HepG2 (cell line): ENCODE results near the gene KCNAB1. TPM values are rescaled to one million over a fixed set of nuclear protein-coding genes. Genes with fewer than 3 reads are reported as not detected.

Source experiments
- ATAC-seq: fragments of 200-7000 bp; cut with Tn5 transposase; 3 replicates; pipeline ENCODE4 v1.9.1; 2020; ENCODE audit warnings: mild to moderate bottlenecking, moderate library complexity
- BruUV-seq: library from RNA; stranded (reverse); fragments of 400-500 nt; replicated peaks from 2 replicates; lab custom pipeline; 2021; lab: Mats Ljungman, UMichigan
- CTCF ChIA-PET: fragments of 300-600 bp; formaldehyde crosslinking; extraction: SDS; loops from one replicate; lab custom pipeline; 2021; ENCODE audit warnings: low total read pairs, inconsistent platforms, low intra/inter-chr PET ratio; lab: Yijun Ruan, JAX
- POLR2A ChIA-PET: fragments of 350-600 bp; sonication (Branson Sonifier 250); formaldehyde crosslinking; loops from one replicate; lab custom pipeline; 2020; ENCODE audit warnings: antibody characterized with exemption, inconsistent platforms; lab: Yijun Ruan, JAX
- DNase-seq: peaks from one replicate; pipeline ENCODE4 v3.0.0-alpha.2; 2015; ENCODE audit warnings: low spot score
- FAIRE-seq: peaks from 3 replicates; lab custom pipeline; 2011; peaks lifted over from hg19 to GRCh38; lab: Jason Lieb, UNC
- H2AFZ ChIP-seq: one replicate; pipeline ENCODE4 v1.6.1; 2011; ENCODE audit warnings: low read length, inconsistent platforms
- H3K27ac ChIP-seq: fragments of 300-600 bp; 3 replicates; pipeline ENCODE4 v1.8.0; 2011; ENCODE audit warnings: mixed run types, mild to moderate bottlenecking, mixed read lengths, low read length, inconsistent platforms; ENCODE audit not compliant: insufficient read depth; ENCODE audit errors: extremely low read length
- H3K27me3 ChIP-seq, 2 experiments: fragments of 200-600 bp in 1 of 2; 2 replicates in 1 of 2; 3 replicates in 1 of 2; pipeline versions ENCODE4 v1.6.0 to v1.8.0; 2011; ENCODE audit warnings: low read length in 2 of 2, mild to moderate bottlenecking in 2 of 2, moderate library complexity in 2 of 2, inconsistent platforms in 1 of 2; ENCODE audit not compliant: insufficient read depth in 2 of 2, control insufficient read depth in 1 of 2
- H3K36me3 ChIP-seq, 2 experiments: fragments of 200-600 bp in 1 of 2; replicated peaks in 1 of 2; 2 replicates in 1 of 2; 3 replicates in 1 of 2; pipeline versions ENCODE4 v1.5.1 to v1.8.0; 2011; ENCODE audit warnings: low read length in 2 of 2, inconsistent platforms in 1 of 2; ENCODE audit not compliant: insufficient read depth in 2 of 2, control insufficient read depth in 1 of 2
- H3K4me1 ChIP-seq: 2 replicates; pipeline ENCODE4 v1.5.1; 2012; ENCODE audit warnings: low read length, inconsistent platforms; ENCODE audit not compliant: insufficient read depth
- H3K4me2 ChIP-seq: 2 replicates; pipeline ENCODE4 v1.6.0; 2011; ENCODE audit warnings: low read depth, low read length, inconsistent platforms
- H3K4me3 ChIP-seq, 3 experiments: fragments of 200-600 bp in 1 of 3; sonication (generic), shearing (Covaris generic) in 1 of 3; replicated peaks in 1 of 3; 2 replicates each; pipeline ENCODE4 v1.5.1; 2011 to 2016; ENCODE audit warnings: low read length in 3 of 3, inconsistent platforms in 2 of 3, low read depth in 2 of 3, mild to moderate bottlenecking in 2 of 3, control low read depth in 1 of 3, mixed read lengths in 1 of 3; ENCODE audit not compliant: insufficient read depth in 1 of 3
- H3K79me2 ChIP-seq: one replicate; pipeline ENCODE4 v1.6.1; 2011; ENCODE audit warnings: low read length, inconsistent platforms; ENCODE audit not compliant: insufficient read depth
- H3K9ac ChIP-seq: 2 replicates; pipeline ENCODE4 v1.6.0; 2011; ENCODE audit warnings: mild to moderate bottlenecking, low read depth, low read length, inconsistent platforms; ENCODE audit not compliant: insufficient read depth
- H3K9me3 ChIP-seq: 2 replicates; pipeline ENCODE4 v1.5.1; 2012; ENCODE audit warnings: mild to moderate bottlenecking, low read length
- H4K20me1 ChIP-seq: 2 replicates; pipeline ENCODE4 v1.6.0; 2011; ENCODE audit warnings: inconsistent platforms, mild to moderate bottlenecking, low read length, moderate library complexity; ENCODE audit not compliant: insufficient read depth
- BHLHE40 ChIP-seq: IDR thresholded peaks from 2 replicates; pipeline ENCODE4 v1.6.1; 2011; ENCODE audit warnings: low read length, improper control_type of control experiment
- GATA4 ChIP-seq: sonication (generic); IDR thresholded peaks from 2 replicates; pipeline ENCODE4 v1.6.1; 2016; ENCODE audit warnings: antibody characterized with exemption, low read depth, borderline replicate concordance
- HNF4G ChIP-seq, 2 experiments: sonication (generic) in 1 of 2; formaldehyde crosslinking in 1 of 2; IDR thresholded peaks; 2 replicates each; pipeline versions ENCODE4 v1.4.0 to v1.6.1; 2011 to 2020; ENCODE audit warnings: borderline replicate concordance in 2 of 2, low read depth in 2 of 2, mild to moderate bottlenecking in 2 of 2, low read length in 1 of 2, missing genetic modification reagents in 1 of 2, moderate library complexity in 1 of 2
- PHF20 ChIP-seq: sonication (generic); formaldehyde crosslinking; IDR thresholded peaks from 2 replicates; pipeline ENCODE4 v1.5.0; 2020; ENCODE audit warnings: mild to moderate bottlenecking, missing genetic modification reagents
- RAD21 ChIP-seq: fragments of 450-650 bp; formaldehyde crosslinking; IDR thresholded peaks from 2 replicates; pipeline ENCODE4 v1.5.0; 2020; ENCODE audit warnings: mild to moderate bottlenecking
- TBL1XR1 ChIP-seq: fragments of 150-350 bp; IDR thresholded peaks from 2 replicates; pipeline ENCODE4 v1.6.1; 2014; ENCODE audit warnings: borderline replicate concordance, low read length; ENCODE audit not compliant: partially characterized antibody
- ZNF180 ChIP-seq: sonication (generic); formaldehyde crosslinking; IDR thresholded peaks from 2 replicates; pipeline ENCODE4 v1.4.0; 2020; ENCODE audit warnings: low read depth, missing genetic modification reagents, borderline replicate concordance
- ZNF230 ChIP-seq: sonication (generic); formaldehyde crosslinking; IDR thresholded peaks from 2 replicates; pipeline ENCODE4 v1.4.0; 2020; ENCODE audit warnings: mild to moderate bottlenecking, missing genetic modification reagents
- ZNF232 ChIP-seq: sonication (generic); formaldehyde crosslinking; IDR thresholded peaks from 2 replicates; pipeline ENCODE4 v1.4.0; 2020; ENCODE audit warnings: missing genetic modification reagents, borderline replicate concordance
- ZNF501 ChIP-seq: sonication (generic); formaldehyde crosslinking; IDR thresholded peaks from 2 replicates; pipeline ENCODE4 v1.5.1; 2020; ENCODE audit warnings: mild to moderate bottlenecking, moderate library complexity, missing genetic modification reagents
- ZNF564 ChIP-seq: sonication (generic); formaldehyde crosslinking; IDR thresholded peaks from 2 replicates; pipeline ENCODE4 v1.8.1; 2023; ENCODE audit warnings: mild to moderate bottlenecking, missing genetic modification reagents
- ZNF576 ChIP-seq: sonication (generic); formaldehyde crosslinking; IDR thresholded peaks from 2 replicates; pipeline ENCODE4 v1.4.0; 2020; ENCODE audit warnings: mild to moderate bottlenecking, missing genetic modification reagents
- ZNF841 ChIP-seq: sonication (generic); formaldehyde crosslinking; IDR thresholded peaks from 2 replicates; pipeline ENCODE4 v1.8.1; 2023; ENCODE audit warnings: missing genetic modification reagents, borderline replicate concordance
- ZSCAN25 ChIP-seq: sonication (generic); formaldehyde crosslinking; IDR thresholded peaks from 2 replicates; pipeline ENCODE4 v1.8.0; 2022; ENCODE audit warnings: mild to moderate bottlenecking, missing genetic modification reagents
- WGBS: methylation state at CpG from one replicate; pipeline ENCODE4 v1.1.6; 2017; ENCODE audit warnings: low lambda C conversion rate; 5-methylcytosine and 5-hydroxymethylcytosine counted together
- in situ Hi-C: cut with HindIII; loops from 2 replicates; pipeline ENCODE4 v1.10.0; 2017; ENCODE audit warnings: low pct_unique_long_range_greater_than_20kb; ENCODE audit not compliant: extremely low pct_ligation_motif_present
- intact Hi-C: fragments of 100-400 bp; cut with micrococcal nuclease; formaldehyde crosslinking; loops from one replicate; pipeline ENCODE4 v1.10.0; 2022; ENCODE audit not compliant: unreplicated experiment
- polyA plus RNA-seq, 8 experiments: library from polyadenylated mRNA; depleted of rRNA in 3 of 8; stranded (reverse) in 7 of 8; unstranded in 1 of 8; fragments of >200 nt; fragmentation: Illumina TruSeq in 4 of 8; extraction: Trizol in 4 of 8; gene quantifications; 2 replicates each; pipeline versions ENCODE4 v1.2.1 to v1.2.3, GENCODE V29; 2011 to 2016; ENCODE audit warnings: low read depth in 4 of 8, missing spikeins in 1 of 8, mixed read lengths in 1 of 8; ENCODE audit not compliant: insufficient read depth in 1 of 8
- total RNA-seq, 5 experiments: library from RNA; depleted of rRNA; stranded (reverse); fragments of >200 nt; fragmentation: Illumina TruSeq; extraction: Trizol; gene quantifications; 2 replicates each; pipeline ENCODE4 v1.2.3, GENCODE V29; 2016; ENCODE audit warnings: low read depth in 1 of 5
- TF ChIP-seq, protein P1 (sequence below): sonication (generic); formaldehyde crosslinking; IDR thresholded peaks from 2 replicates; pipeline ENCODE4 v1.9.0; 2021; ENCODE audit warnings: missing genetic modification reagents, borderline replicate concordance
- TF ChIP-seq, protein P2 (sequence below): sonication (generic); formaldehyde crosslinking; IDR thresholded peaks from 2 replicates; pipeline ENCODE4 v1.4.0; 2020; ENCODE audit warnings: low read depth, mild to moderate bottlenecking, missing genetic modification reagents
- TF ChIP-seq, protein P3 (sequence below): sonication (generic); formaldehyde crosslinking; IDR thresholded peaks from 2 replicates; pipeline ENCODE4 v1.4.0; 2020; ENCODE audit warnings: missing genetic modification reagents, borderline replicate concordance

KCNAB1 gene
- total and polyA plus RNA-seq, 2 of the 13 experiments (the other 11 are each of a cell fraction or from before 2014, with no cell fraction given) = not detected

GRCh38 chr3:156434921-156435320, 314.5 kb downstream of the KCNAB1 start (continued):
- TF ChIP-seq ZNF232 = no peak
- TF ChIP-seq BHLHE40 = no peak
- TF ChIP-seq GATA4 = no peak
- TF ChIP-seq, protein P1, sequence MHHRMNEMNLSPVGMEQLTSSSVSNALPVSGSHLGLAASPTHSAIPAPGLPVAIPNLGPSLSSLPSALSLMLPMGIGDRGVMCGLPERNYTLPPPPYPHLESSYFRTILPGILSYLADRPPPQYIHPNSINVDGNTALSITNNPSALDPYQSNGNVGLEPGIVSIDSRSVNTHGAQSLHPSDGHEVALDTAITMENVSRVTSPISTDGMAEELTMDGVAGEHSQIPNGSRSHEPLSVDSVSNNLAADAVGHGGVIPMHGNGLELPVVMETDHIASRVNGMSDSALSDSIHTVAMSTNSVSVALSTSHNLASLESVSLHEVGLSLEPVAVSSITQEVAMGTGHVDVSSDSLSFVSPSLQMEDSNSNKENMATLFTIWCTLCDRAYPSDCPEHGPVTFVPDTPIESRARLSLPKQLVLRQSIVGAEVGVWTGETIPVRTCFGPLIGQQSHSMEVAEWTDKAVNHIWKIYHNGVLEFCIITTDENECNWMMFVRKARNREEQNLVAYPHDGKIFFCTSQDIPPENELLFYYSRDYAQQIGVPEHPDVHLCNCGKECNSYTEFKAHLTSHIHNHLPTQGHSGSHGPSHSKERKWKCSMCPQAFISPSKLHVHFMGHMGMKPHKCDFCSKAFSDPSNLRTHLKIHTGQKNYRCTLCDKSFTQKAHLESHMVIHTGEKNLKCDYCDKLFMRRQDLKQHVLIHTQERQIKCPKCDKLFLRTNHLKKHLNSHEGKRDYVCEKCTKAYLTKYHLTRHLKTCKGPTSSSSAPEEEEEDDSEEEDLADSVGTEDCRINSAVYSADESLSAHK (CRISPR knock-in tag) = no peak
- TF ChIP-seq, protein P2, sequence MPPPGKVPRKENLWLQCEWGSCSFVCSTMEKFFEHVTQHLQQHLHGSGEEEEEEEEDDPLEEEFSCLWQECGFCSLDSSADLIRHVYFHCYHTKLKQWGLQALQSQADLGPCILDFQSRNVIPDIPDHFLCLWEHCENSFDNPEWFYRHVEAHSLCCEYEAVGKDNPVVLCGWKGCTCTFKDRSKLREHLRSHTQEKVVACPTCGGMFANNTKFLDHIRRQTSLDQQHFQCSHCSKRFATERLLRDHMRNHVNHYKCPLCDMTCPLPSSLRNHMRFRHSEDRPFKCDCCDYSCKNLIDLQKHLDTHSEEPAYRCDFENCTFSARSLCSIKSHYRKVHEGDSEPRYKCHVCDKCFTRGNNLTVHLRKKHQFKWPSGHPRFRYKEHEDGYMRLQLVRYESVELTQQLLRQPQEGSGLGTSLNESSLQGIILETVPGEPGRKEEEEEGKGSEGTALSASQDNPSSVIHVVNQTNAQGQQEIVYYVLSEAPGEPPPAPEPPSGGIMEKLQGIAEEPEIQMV (CRISPR knock-in tag) = no peak
- TF ChIP-seq PHF20 (CRISPR knock-in tag) = no peak
- TF ChIP-seq ZNF841 (CRISPR knock-in tag) = no peak
- no peak for TF ChIP-seq RAD21
- no peak for TF ChIP-seq ZNF501 (CRISPR knock-in tag)
- no peak for TF ChIP-seq HNF4G (IDR thresholded peaks at IDR 0.05; ENCODE audit: borderline replicate concordance, low read depth, low read length)
- no peak for TF ChIP-seq HNF4G (CRISPR knock-in tag; IDR thresholded peaks at IDR 0.05; ENCODE audit: borderline replicate concordance, low read depth)

DNA sequence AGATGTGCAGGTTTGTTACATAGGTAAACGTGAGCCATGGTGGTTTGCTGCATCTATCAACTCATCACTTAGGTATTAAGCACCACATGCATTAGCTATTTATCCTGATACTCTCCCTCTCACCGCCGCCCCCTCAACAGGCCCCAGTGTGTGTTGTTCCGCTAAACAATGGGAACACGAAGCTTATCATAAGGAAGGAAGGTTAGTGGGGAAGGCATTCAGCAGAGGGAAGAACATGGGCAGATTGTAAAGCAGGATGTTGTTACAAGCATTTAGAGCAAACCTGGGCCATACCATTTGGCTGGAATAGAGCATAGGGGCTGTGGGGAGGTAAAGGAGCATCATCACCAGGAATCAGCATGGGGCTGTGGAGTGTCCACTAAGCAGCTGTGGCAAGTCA, 322.7 kb downstream of the KCNAB1 start:
- CTCF ChIA-PET = no interaction called here
- in situ Hi-C loops = no loop called here
- POLR2A ChIA-PET = no interaction called here
- Histone ChIP-seq H4K20me1 (no peaks in the 10 kb centered on the region), H3K79me2 (no peaks in the 10 kb centered on the region), H3K27me3 (no peaks in the 10 kb centered on the region), H3K9me3 (no peaks in the 10 kb centered on the region), H2AFZ (no peak overlapping the region), H3K36me3 (no peaks in the 10 kb centered on the region), H3K4me1 (no peaks in the 10 kb centered on the region), H3K9ac (no peak overlapping the region), H3K27ac (no peak overlapping the region), H3K4me2 (no peak overlapping the region), H3K4me3 (no peak overlapping the region)
- BruUV-seq = no TSS peak
- intact Hi-C loops = no loop called here
- ATAC-seq (no peak), FAIRE-seq (no peak), DNase-seq (no peak)
- 30% methylated on average over 5 of the region's 5 CpGs for WGBS
- TF ChIP-seq TBL1XR1 = no peak
- no peak for TF ChIP-seq ZNF576 (CRISPR knock-in tag)
- no peak for TF ChIP-seq ZNF230 (CRISPR knock-in tag)
- no peak for TF ChIP-seq ZNF564
- TF ChIP-seq ZNF180 (CRISPR knock-in tag) = no peak
- TF ChIP-seq, protein P3, sequence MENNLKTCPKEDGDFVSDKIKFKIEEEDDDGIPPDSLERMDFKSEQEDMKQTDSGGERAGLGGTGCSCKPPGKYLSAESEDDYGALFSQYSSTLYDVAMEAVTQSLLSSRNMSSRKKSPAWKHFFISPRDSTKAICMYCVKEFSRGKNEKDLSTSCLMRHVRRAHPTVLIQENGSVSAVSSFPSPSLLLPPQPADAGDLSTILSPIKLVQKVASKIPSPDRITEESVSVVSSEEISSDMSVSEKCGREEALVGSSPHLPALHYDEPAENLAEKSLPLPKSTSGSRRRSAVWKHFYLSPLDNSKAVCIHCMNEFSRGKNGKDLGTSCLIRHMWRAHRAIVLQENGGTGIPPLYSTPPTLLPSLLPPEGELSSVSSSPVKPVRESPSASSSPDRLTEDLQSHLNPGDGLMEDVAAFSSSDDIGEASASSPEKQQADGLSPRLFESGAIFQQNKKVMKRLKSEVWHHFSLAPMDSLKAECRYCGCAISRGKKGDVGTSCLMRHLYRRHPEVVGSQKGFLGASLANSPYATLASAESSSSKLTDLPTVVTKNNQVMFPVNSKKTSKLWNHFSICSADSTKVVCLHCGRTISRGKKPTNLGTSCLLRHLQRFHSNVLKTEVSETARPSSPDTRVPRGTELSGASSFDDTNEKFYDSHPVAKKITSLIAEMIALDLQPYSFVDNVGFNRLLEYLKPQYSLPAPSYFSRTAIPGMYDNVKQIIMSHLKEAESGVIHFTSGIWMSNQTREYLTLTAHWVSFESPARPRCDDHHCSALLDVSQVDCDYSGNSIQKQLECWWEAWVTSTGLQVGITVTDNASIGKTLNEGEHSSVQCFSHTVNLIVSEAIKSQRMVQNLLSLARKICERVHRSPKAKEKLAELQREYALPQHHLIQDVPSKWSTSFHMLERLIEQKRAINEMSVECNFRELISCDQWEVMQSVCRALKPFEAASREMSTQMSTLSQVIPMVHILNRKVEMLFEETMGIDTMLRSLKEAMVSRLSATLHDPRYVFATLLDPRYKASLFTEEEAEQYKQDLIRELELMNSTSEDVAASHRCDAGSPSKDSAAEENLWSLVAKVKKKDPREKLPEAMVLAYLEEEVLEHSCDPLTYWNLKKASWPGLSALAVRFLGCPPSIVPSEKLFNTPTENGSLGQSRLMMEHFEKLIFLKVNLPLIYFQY (CRISPR knock-in tag) = no peak
- TF ChIP-seq ZSCAN25 (CRISPR knock-in tag) = no peak
